PC-3 (cell line): ENCODE results near the gene SLC9A3.

Source experiments
- CTCF ChIP-seq: fragments of 300-600 bp; sonication (generic); conservative IDR thresholded peaks from 2 replicates; pipeline ENCODE4 v1.5.1; 2017; ENCODE audit warnings: antibody characterized with exemption, low read depth, mild to moderate bottlenecking, low read length
- EZH2 ChIP-seq: fragments of 300-600 bp; sonication (generic); IDR thresholded peaks from one replicate; pipeline ENCODE4 v1.6.1; 2017; ENCODE audit warnings: antibody characterized with exemption, mild to moderate bottlenecking, low read length; ENCODE audit not compliant: unreplicated experiment

GRCh38 chr5:518721-519120 is 5.5 kb downstream of the SLC9A3 start:
- TF ChIP-seq CTCF (no peak), EZH2 (no peak)
